Iris pigment epithelial cell (primary cell): ENCODE measurements around the gene PGBD5.
A peak's percentile ranks its signal among the peaks of the same experiment; 100 is the strongest.

ENCODE experiments used
- DNase-seq: peaks from one replicate; pipeline ENCODE4 v3.0.0-alpha.2; 2011; ENCODE audit warnings: low read depth

PGBD5 gene

DNA sequence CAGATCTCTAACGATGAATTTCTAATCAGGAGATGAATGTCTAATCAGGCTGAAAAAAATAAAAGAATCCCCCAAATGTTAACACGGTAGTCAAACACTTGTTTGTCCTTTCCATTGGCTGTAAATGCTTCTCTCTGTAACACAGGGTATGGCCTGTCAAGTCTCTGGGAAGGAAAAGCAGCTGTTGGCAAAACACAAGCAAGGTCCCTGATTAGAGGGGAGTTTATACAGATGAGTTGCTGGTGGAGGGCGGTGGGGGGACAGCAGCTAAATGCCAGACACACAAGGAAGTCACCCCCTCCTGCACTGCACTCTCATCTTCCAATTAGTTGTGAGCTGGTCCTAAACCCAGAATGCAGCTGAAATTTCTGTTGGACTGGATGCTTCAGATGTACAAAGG is 51.0 kb downstream of the PGBD5 start:
- DNase-seq: no peak

DNA sequence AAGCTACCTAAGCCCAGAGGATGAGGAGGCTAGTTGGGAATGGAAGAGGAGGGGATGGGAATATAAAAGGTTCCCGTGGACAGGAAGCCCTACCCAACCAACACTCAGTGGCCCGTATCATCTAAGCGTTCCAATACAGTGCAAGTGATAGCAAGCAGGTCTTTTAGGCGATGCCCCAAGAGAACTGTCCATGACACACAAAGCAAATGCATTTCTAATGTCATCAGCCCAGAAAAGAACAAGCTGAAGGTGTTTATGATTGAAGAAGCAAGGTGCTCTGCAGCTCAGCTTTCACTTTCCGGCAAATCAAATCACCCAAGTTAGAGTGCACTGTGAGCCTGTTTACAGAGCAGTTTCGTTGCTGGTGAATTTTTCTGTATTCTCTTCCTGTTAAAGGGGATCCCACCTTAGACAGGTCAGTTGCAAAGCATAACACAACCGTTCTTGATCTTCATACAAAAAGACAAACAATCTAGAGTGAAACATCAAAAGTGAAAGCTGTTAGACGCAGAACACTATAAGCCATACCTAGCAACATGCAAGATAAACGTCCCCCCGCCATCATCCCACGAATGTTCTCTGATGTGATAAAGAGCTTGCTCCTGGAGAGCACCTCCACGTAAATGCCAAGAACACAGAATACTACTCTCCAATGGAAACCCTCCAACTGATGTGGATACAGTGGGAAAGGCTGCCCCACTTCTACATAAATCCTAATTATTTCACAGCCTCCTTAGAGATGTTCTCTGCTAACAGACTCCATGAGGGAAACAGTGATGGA is 54.0 kb downstream of the PGBD5 start:
- DNase-seq: no peak

DNA sequence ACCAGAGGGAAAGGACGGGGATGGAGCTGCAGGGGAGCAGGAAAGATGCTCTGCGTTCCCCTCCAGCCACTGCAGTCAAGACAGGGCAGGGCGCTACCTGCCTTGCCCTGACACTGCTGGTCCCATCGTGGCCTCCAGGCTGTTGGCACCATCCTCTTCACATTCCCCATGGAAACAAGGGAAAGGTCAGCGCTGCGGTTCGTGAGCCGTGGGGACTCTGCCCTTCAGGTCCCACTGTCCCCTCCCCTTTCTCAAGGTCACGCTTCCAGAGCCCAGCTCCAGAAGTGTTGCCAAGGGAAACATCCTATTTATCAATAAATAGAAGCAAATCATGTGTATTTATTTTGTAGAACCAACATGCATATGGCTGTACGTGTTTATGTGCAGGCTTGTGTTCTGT is 56.0 kb downstream of the PGBD5 start:
- DNase-seq: no peak

DNA sequence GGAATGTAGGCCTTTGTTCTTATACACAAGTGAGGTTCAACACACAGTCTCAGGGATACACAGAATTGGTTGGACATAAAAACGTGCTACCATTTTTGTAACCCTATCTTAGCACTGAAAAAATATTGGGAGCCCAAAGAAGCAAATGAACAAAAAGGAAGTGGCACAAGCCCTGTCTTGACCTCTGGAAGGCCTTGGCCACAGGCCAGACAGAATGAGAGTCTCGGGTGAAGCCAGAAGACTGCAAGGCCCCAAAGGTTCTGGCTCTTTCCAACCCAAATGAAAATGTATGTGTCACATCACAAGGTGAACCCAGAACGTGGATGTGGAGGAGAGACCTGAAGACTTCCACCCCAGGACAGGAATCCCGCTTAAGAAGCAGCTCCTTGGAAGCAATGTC is 57.3 kb downstream of the PGBD5 start:
- DNase-seq: no peak

DNA sequence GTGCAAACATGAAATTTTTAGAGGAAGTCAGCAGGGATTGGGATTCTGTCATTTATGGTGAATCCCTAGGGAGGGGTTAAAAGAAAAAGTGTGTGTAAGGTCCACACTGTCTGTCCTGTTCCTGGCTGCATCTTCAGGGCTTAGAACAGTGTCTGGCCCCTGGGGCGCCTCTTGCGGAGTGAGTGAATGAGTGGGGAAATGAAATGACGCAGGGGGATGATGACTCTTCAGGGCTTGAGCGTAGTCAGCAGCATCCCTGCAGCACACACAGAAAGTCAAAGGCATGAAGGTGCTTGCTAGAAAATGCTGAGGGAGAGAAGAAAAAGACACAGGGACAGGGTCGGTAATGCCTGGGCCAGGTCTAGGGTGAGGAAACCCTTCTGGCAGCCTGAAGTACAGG is 57.8 kb downstream of the PGBD5 start:
- DNase-seq: no peak

DNA sequence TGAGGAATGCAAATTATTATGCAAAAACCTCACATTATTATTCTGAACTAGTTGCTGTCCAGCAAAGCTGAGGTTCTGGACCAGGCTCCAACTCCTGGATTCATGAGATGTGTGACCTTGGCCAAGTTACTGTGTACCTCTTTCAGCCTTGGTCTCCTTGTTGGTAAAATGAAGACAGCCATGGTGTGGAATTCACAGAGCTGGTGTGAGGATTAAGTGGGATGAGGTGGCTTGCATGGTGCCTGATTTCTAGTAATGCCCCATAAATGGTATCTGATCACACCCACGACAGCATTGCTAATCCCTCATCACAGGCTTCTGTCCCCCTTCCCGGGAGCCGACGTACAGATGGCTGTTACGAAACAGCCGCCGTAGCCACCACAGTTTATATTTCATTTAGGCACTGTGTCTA is 59.6 kb downstream of the PGBD5 start:
- no peak for DNase-seq

DNA sequence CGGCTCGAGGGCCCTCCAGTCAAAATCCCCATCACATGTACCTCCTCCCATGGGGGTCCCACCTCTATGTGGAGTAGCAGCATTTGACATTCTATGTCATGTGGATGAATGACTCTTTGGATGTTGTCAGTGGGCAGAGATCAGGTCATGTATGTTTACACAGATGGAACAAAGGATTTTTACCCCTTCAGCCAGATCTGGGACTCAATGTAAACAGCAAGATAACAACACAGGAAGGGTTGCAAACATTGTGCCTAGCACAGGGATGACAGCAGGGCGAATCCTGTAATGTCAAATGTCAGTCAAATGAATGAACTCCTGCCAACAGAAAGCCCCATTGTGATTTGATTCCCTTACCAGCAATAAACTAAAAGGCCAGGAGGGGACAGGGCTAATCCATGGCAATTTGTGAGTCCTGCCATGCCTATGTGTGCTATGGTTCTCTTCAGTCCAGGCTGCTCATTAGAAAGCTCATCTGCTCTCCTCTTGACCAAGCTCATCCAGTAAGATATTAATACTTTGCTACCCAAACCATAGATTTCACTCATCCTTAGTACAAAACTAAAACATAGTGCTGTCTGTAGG is 60.3 kb downstream of the PGBD5 start:
- DNase-seq: no peak

DNA sequence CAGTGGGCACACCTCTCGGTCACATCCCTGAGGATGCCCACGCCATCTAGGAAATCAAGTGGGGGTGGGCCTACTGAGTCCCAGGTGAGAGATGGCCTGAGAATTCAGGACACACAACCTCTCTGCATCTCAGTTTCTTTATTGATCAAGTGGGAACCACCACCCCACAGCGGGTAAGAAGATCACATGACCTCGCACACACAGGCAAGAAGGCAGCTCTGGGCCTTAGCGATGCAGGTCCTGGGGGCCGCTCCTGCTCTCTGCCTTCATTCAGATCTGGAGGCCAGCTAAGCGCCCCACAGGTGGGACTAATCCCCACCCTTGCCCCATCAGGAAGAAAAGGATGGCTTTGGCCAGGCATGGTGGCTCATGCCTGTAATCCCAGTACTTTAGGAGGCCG is 63.2 kb downstream of the PGBD5 start:
- no peak for DNase-seq

DNA sequence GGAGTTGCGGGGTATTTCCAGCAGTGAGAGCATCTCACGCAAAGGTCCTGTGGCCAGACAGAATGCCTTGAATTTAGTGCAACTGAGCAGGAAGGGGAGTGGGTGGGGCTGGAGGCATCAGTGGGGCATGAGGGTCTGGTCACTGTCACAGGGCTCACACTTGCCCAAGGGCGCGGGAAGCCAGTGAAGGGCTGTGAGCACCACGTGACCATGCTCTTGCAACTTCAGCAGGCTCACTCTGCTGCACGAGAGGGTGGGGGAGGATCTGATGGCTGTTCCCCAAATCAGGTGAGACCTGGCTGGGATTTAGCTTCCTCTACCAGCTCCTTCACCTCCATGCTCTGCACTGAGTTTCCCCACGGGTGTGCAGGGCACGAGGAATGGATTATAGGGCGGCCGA is 64.2 kb downstream of the PGBD5 start:
- no peak for DNase-seq

DNA sequence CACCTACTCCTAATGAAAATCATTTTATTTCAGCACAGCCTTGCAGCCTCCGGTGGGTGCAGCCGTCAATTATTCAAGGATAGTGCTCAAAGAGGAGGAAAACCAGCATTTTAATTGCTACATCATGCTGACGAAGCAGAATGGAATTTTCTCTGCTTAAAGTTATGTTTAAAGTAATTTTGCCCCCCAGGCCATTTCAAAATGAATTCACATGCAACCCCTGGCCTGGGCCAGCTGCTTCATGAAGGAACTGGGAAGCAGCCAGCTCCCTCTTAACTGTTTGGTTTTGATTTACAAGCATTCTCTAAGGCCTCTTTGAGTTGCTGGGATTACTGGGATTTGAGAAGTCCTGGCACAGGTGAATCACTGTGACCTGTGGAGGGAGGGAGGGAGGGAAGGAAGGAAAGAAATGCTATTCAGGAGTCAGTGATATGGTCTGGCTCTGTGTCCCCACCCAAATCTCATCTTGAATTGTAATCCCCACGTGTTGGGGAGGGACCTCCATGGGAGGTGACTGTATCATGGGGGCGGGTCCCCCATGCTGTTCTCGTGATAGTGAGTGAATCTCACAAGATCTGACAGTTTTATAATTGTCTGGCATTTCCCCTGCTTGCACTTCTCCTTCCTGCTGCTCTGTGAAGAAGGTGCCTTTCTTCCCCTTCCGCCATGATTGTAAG is 66.0 kb downstream of the PGBD5 start:
- DNase-seq: peak; percentile 75

DNA sequence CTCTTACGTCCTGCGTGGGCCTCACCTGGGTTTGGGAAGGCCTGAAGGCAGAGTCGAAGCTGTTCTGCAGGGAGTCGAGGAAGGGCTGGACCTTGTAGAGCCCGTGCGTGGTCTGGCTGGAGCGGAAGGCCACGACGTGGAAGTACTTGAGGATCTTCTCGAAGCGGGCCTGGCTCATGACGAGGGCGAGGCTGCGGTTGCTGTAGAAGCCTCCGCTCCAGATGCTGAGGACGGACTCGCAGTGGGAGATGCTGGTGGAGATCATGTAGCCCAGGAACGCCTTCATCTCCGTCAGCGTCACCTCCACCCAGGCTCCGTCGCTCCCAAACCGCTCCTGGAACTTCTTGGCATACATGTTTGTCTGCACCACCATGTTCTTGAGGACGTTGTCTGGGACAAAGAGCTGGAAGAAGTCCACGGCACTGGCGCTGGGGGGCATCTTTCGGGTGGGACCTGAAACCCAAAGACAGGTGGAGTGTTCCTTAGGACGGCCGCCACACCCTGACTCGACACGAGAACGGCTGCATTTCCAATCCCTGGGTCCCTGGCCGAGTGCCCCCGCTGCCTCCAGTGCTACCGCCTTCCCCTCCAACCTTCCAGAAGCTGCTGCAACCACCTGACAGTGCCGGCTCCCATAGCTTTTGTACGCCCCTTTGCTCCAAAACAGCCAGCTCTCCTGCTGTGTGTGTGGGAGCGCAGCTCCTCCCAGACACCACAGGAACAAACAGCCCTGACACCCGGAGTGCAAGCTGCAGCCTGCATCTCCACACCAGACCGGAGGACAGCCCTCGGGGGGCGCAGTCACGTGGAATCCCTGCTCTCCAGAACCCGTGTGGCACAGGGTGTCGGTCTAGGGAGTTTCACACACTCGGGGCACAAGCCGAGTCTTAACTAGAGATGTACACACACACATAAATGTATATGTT is 69.0 kb downstream of the PGBD5 start:
- DNase-seq: no peak

DNA sequence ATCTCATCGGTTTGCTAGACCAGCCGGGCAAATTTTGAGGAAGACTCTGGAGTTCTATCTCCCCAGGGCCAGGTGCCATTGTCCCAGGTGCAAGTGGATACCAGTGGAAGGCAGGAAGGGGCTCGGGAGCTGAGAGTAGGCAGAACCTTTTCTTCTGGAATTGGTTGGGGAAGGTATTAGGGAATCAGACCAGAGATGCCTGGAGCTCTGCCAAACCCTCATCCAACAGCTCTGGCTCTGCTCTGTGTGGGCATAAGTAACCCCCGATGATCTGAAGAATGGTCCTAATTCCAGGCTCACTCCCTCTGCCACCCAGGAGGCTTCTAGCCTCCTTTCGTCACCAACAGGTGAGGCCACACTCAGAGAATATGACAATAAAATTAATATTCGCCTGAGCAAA is 69.9 kb downstream of the PGBD5 start:
- DNase-seq: no peak

GRCh38 chr1:230355594-230355993 is 70.5 kb downstream of the PGBD5 start:
- no peak for DNase-seq

DNA sequence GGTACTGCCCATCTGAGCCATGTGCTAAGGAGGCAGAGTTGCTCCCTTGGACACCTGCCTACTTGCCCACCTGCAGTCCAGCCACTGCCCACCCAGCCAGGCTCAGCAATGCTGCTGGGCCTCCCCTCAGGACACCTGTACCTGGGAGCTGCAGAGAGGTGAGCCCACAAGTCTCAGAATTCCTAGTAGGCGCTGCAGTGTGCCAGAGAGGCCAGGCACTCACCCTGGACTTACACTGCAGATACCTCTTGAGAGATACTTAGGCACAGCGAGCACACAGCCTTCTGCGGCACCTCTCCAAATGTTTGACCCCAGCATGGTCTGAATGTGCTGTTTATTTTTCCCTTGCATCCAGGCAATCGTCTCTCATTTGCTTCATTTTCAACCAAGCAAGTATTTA is 71.0 kb downstream of the PGBD5 start:
- DNase-seq: no peak

GRCh38 chr1:230354005-230354404 is 72.1 kb downstream of the PGBD5 start:
- no peak for DNase-seq

GRCh38 chr1:230352537-230352936 is 73.6 kb downstream of the PGBD5 start:
- no peak for DNase-seq

DNA sequence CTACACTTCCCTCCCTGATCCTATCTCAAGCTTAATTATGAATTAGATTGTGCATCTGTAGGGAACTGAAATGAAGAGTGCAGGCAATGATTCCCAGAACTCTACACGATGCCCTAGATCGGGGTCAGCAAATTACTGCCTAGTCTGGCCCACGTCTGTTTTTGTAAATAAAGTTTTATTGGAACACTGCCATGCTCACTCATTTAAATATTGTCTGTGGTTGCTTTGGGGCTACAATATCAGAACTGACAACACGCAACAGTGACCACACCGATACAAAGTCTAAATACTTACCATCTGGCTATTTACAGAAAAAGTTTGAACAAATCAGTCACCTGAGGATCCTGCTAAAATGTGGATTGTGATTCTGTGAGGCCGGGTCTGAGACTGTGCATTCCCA is 74.1 kb downstream of the PGBD5 start:
- no peak for DNase-seq

DNA sequence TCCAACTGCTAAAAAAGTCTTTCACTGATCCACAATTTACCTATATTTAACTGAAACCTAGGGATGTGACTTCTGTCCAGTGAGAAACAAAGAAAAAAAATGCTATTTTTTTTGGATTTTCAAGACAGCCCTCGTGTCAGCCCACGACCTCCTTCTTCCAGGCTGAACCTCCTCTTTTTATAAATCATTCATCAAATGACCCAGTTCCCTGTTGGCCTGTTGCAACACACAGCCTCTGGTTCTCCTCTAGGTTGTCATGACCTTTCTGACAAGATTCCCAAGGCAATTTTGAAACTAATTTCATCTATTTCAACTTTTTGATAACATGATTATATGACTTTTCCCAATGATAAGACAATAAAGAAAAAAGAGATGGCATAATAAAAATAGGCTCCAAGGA is 74.6 kb downstream of the PGBD5 start:
- no peak for DNase-seq

- peak; percentile 11 for DNase-seq
Observed at GRCh38 chr1:230350208-230350921, 75.8 kb downstream of the PGBD5 start.

DNA sequence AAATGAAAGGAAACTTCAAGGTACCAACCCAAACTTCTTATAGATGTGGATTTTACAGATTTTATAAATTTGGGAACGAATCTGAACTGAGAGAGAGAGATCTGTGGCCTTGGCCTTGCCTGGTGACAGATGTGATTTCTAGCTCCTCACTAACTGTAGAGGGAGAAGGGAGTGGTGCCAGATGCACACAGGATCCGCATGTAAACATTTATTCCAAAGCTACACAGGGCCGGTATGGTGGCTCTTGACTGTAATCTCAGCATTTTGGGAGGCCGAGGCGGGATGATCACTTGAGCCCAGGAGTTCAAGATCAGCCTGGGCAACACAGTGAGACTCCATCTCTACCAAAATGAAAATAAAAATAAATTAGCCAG is 77.1 kb downstream of the PGBD5 start:
- no peak for DNase-seq

DNA sequence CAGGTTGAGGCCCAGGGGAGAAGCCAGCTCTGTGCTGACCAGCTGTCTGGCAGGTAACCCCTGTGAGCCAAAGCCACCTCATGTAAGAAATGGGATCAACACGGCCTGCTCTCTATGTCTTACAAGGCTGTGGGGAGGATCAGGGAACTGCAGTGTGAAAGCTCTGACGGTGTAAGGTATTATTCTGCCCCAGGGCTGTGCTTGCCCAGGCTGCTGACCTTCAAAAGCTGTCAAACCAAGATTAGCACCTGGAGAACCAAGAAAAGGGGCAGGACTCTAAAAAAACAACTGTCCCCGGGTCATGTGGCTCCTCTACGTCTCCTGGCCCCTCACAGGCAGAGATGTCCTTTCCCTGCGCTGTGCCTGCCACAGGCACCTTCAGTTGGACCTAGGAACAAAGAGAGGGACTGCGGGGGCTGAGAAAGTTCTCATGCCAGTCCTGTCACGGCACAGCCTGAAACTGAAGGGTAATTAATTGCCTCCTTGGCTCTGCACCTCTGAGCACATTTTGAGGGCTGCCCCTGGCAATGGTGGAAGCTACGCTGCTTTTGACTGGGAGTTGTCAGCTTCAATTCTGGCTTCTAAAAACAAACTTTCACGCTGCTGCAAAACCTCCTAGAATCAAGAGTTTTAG is 77.6 kb downstream of the PGBD5 start:
- no peak for DNase-seq
